HepG2 (cell line): ENCODE measurements around the gene C14orf93. TPM values are rescaled to one million over a fixed set of nuclear protein-coding genes. Genes with fewer than 3 reads are reported as not detected.

Experiments used
- AGO2 ChIP-seq: fragments of 200-400 bp; formaldehyde crosslinking; optimal IDR thresholded peaks from 2 replicates; pipeline ENCODE3; 2017; ENCODE audit warnings: mild to moderate bottlenecking, low read depth, low read length, moderate library complexity
- ARNT2 ChIP-seq: sonication (generic); formaldehyde crosslinking; IDR thresholded peaks from 2 replicates; pipeline ENCODE4 v1.8.0; 2022; ENCODE audit warnings: mild to moderate bottlenecking, low read depth, missing genetic modification reagents, moderate library complexity
- E2F5 ChIP-seq: sonication (generic); formaldehyde crosslinking; conservative IDR thresholded peaks from 2 replicates; pipeline ENCODE4 v1.4.0; 2020; ENCODE audit warnings: missing genetic modification reagents
- FOXA1 ChIP-seq, 2 experiments: fragments of 450-650 bp in 1 of 2; sonication (generic) in 1 of 2; formaldehyde crosslinking in 1 of 2; IDR thresholded peaks; 2 replicates each; pipeline versions ENCODE4 v1.4.0 to v1.6.1; 2016 to 2020; ENCODE audit warnings: missing genetic modification reagents in 1 of 2
- HDAC2 ChIP-seq: sonication (generic); formaldehyde crosslinking; IDR thresholded peaks from 2 replicates; pipeline ENCODE4 v1.4.0; 2020; ENCODE audit warnings: missing genetic modification reagents
- HNRNPK ChIP-seq: fragments of 200-400 bp; formaldehyde crosslinking; IDR thresholded peaks from 2 replicates; pipeline ENCODE4 v1.6.1; 2018; ENCODE audit warnings: low read length, low read depth, moderate library complexity, mild to moderate bottlenecking; ENCODE audit not compliant: poor library complexity, severe bottlenecking
- KLF9 ChIP-seq: IDR thresholded peaks from 2 replicates; pipeline ENCODE4 v1.6.1; 2016; ENCODE audit warnings: low read depth
- MIER2 ChIP-seq: IDR thresholded peaks from 2 replicates; pipeline ENCODE4 v1.6.1; 2016; ENCODE audit warnings: missing biosample characterization, missing genetic modification reagents
- RAD21 ChIP-seq: fragments of 450-650 bp; formaldehyde crosslinking; IDR thresholded peaks from 2 replicates; pipeline ENCODE4 v1.5.0; 2020; ENCODE audit warnings: mild to moderate bottlenecking
- RBFOX2 ChIP-seq: fragments of 200-400 bp; formaldehyde crosslinking; IDR thresholded peaks from 2 replicates; pipeline ENCODE4 v1.6.1; 2017; ENCODE audit warnings: low read depth, mild to moderate bottlenecking, low read length
- SMAD3 ChIP-seq: sonication (generic); formaldehyde crosslinking; IDR thresholded peaks from 2 replicates; pipeline ENCODE4 v1.4.0; 2020; ENCODE audit warnings: missing genetic modification reagents
- SRSF4 ChIP-seq: fragments of 200-400 bp; formaldehyde crosslinking; IDR thresholded peaks from one replicate; pipeline ENCODE4 v1.6.1; 2018; ENCODE audit warnings: mild to moderate bottlenecking, low read depth, low read length, moderate library complexity; ENCODE audit not compliant: poor library complexity, severe bottlenecking
- UBTF ChIP-seq: sonication (generic); formaldehyde crosslinking; IDR thresholded peaks from 2 replicates; pipeline ENCODE4 v1.4.0; 2020; ENCODE audit warnings: mild to moderate bottlenecking, missing genetic modification reagents
- ZBED4 ChIP-seq: sonication (generic); formaldehyde crosslinking; IDR thresholded peaks from 2 replicates; pipeline ENCODE4 v1.4.0; 2020; ENCODE audit warnings: missing genetic modification reagents, borderline replicate concordance
- ZBTB44 ChIP-seq: sonication (generic); formaldehyde crosslinking; IDR thresholded peaks from 2 replicates; pipeline ENCODE4 v1.4.0; 2020; ENCODE audit warnings: missing genetic modification reagents
- ZNF337 ChIP-seq: sonication (generic); formaldehyde crosslinking; IDR thresholded peaks from 2 replicates; pipeline ENCODE4 v1.5.1; 2020; ENCODE audit warnings: missing genetic modification reagents, low read depth, mild to moderate bottlenecking, borderline replicate concordance
- ZNF761 ChIP-seq: sonication (generic); formaldehyde crosslinking; conservative IDR thresholded peaks from 2 replicates; pipeline ENCODE4 v1.4.0; 2020; ENCODE audit warnings: mild to moderate bottlenecking, missing genetic modification reagents
- ZNF883 ChIP-seq: sonication (generic); formaldehyde crosslinking; IDR thresholded peaks from 2 replicates; pipeline ENCODE4 v1.5.1; 2020; ENCODE audit warnings: mild to moderate bottlenecking, missing genetic modification reagents; ENCODE audit errors: not compliant biosample characterization
- ZNF891 ChIP-seq: sonication (generic); formaldehyde crosslinking; IDR thresholded peaks from 2 replicates; pipeline ENCODE4 v1.5.0; 2020; ENCODE audit warnings: mild to moderate bottlenecking, missing genetic modification reagents
- polyA plus RNA-seq, 8 experiments: library from polyadenylated mRNA; depleted of rRNA in 3 of 8; stranded (reverse) in 7 of 8; unstranded in 1 of 8; fragments of >200 nt; fragmentation: Illumina TruSeq in 4 of 8; extraction: Trizol in 4 of 8; gene quantifications; 2 replicates each; pipeline versions ENCODE4 v1.2.1 to v1.2.3, GENCODE V29; 2011 to 2016; ENCODE audit warnings: low read depth in 4 of 8, missing spikeins in 1 of 8, mixed read lengths in 1 of 8; ENCODE audit not compliant: insufficient read depth in 1 of 8
- total RNA-seq, 5 experiments: library from RNA; depleted of rRNA; stranded (reverse); fragments of >200 nt; fragmentation: Illumina TruSeq; extraction: Trizol; gene quantifications; 2 replicates each; pipeline ENCODE4 v1.2.3, GENCODE V29; 2016; ENCODE audit warnings: low read depth in 1 of 5

C14orf93 gene
- total and polyA plus RNA-seq, 2 of the 13 experiments (the other 11 are each of a cell fraction or from before 2014, with no cell fraction given): 11.4 to 22.5 TPM

- peak; percentile 25; the same call in 1 of the 2 replicates for TF ChIP-seq KLF9
- peak; percentile 1; the same call in 1 of the 2 replicates for TF ChIP-seq ARNT2 (CRISPR knock-in tag)
- TF ChIP-seq RAD21 (CRISPR knock-in tag): peak; percentile 22
- TF ChIP-seq ZNF761 (CRISPR knock-in tag): 0 out of 2 replicates have a peak, but pooled peaks have one; percentile 5
- no peak for TF ChIP-seq HDAC2 (CRISPR knock-in tag)
- TF ChIP-seq ZNF337: 0 out of 2 replicates have a peak, but pooled peaks have one; percentile 21
- TF ChIP-seq FOXA1 (IDR thresholded peaks at IDR 0.05): no peak
- TF ChIP-seq FOXA1 (CRISPR knock-in tag; IDR thresholded peaks at IDR 0.05): 0 out of 2 replicates have a peak, but pooled peaks have one; percentile 25
- TF ChIP-seq SRSF4: no peak
- TF ChIP-seq ZNF883 (CRISPR knock-in tag): peak; percentile 73
- TF ChIP-seq MIER2 (CRISPR knock-in tag): no peak
- peak; percentile 2; the same call in 1 of the 2 replicates for TF ChIP-seq UBTF (CRISPR knock-in tag)
- peak; percentile 17; the same call in 1 of the 2 replicates for TF ChIP-seq SMAD3 (CRISPR knock-in tag)
- peak; percentile 19; the same call in 1 of the 2 replicates for TF ChIP-seq E2F5 (CRISPR knock-in tag)
- peak; percentile 90 for TF ChIP-seq RBFOX2
- peak; percentile 23 for TF ChIP-seq HNRNPK
- TF ChIP-seq ZBED4 (CRISPR knock-in tag): peak; percentile 67
- TF ChIP-seq ZNF891: no peak
- TF ChIP-seq AGO2: peak; percentile 97
- TF ChIP-seq ZBTB44 (CRISPR knock-in tag): peak; percentile 35
These were observed 28.0 kb downstream of the C14orf93 start (continued) for GRCh38 chr14:22981876-22982476.
